ENCODE measurements around the gene GEMIN4.

DNA sequence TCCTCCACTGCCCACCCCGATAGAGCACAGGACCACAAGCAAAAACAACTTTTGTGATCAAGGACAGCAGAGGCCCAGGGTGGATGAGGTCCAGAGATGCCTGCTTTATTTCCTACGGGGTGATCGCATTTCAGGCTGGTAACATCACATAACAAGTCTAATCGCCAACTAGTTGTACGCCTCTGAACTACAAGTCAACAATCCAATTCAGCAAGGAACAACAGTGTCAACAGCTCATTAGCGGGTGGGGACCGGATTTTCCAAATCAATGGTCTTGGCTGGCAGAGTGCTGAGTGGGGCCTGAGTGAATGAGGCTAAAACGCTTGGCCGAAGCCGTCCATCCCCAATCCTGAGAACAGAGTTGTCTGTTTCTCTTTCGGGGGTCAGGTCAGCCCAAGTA is 47.2 kb upstream of the GEMIN4 start:
- TF ChIP-seq, protein P1, sequence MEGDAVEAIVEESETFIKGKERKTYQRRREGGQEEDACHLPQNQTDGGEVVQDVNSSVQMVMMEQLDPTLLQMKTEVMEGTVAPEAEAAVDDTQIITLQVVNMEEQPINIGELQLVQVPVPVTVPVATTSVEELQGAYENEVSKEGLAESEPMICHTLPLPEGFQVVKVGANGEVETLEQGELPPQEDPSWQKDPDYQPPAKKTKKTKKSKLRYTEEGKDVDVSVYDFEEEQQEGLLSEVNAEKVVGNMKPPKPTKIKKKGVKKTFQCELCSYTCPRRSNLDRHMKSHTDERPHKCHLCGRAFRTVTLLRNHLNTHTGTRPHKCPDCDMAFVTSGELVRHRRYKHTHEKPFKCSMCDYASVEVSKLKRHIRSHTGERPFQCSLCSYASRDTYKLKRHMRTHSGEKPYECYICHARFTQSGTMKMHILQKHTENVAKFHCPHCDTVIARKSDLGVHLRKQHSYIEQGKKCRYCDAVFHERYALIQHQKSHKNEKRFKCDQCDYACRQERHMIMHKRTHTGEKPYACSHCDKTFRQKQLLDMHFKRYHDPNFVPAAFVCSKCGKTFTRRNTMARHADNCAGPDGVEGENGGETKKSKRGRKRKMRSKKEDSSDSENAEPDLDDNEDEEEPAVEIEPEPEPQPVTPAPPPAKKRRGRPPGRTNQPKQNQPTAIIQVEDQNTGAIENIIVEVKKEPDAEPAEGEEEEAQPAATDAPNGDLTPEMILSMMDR (conservative IDR thresholded peaks at IDR 0.05 in 1 of 2, IDR thresholded peaks at IDR 0.05 in 1 of 2; ENCODE audit: low read depth in 1 of 2, low read length in 2 of 2): no peak
- TF ChIP-seq EZH2 (IDR thresholded peaks at IDR 0.05; ENCODE audit: low read length, missing control alignments): no peak
